ENCODE measurements around the gene HMCES.
A peak's percentile ranks its signal among the peaks of the same experiment; 100 is the strongest.
"Not testable (repeated sequence)": the region's sequence is repeated elsewhere in the genome, so short reads cannot be mapped to it uniquely, and the experiment has no call there.

Gene HMCES

DNA sequence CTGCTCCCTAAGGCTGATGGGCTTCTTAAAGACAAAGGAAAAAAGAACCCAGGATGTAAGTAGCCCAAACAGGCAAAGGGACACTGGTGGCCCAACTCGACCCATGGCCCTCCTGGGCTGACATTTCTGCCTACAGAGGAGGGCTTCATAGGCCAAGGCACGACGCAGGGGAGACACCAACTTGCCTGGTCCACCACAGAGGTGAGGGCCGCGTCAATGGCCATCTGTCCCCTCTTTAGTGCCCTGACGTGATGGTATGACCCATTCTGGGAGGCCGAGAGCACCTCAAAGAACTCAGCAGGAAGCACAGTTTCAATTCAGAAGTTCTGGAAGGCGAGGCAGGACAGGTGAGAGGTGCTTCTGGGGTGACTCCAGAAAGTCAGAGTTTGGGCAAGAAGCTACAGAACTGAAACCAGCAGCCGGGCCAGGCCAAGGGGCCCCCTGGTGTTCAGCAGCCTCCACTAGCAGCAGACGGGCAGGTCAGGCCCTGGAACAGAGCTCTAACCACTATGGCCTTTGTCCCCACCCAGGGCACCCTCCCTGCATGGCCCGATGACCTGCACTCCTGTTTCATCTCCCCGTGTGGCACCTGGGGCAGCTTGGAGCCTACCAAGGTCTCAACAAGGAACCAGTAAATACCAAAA is 45.1 kb downstream of the HMCES start:
- no peak for DNase-seq

DNA sequence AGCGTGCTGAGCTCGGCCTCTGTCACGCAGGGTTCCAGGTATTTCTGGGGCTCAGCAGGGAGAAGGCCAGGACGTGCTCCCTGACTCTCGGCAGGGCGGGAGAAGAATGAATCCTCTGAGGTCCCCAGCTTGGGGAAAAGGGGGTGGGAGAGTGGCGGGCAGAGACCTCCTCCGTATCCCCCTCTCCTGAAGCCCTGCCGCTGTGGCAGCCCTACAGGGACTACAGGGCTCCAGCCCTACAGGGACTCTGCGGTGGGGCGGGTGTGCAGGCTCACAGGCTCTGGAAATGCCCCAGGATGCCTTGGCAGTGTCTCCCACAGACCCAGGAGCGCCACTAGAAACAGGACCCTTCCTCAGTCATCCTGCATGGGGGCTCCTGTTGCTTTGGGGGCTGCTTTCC is 46.2 kb downstream of the HMCES start:
- no peak for DNase-seq

DNA sequence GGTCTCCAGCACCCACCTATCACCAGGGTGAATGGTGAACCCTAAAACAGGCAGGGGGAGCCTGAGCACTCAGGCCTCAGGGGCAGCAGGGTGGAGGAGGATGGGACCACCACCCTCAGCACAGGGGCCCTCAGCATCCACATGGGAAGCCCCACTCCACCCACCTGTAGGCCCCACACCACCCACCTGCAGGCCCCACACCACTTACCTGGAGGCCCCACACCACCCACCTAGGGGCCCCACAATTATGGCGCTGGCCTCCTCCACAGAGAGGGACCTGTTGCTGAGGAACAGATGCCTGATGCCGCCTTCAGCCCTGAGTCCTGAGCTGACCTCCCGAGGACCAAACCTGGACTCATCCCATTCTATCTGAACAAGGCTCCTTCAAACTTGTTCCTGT is 46.7 kb downstream of the HMCES start:
- no peak for DNase-seq

DNA sequence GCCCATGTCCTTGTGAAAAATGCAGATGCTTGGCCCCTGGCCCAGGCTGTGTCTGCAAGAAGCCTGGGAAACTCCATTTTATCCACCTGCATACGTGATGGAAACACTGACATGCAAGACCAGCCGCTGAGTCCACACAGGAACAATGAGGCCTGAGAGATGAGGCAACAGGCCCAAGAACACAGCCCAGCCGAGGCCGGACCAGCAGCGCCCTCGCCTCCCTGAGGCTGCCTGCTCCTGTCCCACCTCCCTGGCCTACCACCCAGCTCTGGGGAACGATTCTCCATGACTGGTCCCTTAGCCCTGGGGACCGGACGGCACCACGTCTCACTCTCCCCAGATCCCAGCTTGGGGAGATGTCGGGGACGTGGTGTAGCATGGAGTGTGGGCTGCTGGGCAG is 47.5 kb downstream of the HMCES start:
- no peak for DNase-seq

DNA sequence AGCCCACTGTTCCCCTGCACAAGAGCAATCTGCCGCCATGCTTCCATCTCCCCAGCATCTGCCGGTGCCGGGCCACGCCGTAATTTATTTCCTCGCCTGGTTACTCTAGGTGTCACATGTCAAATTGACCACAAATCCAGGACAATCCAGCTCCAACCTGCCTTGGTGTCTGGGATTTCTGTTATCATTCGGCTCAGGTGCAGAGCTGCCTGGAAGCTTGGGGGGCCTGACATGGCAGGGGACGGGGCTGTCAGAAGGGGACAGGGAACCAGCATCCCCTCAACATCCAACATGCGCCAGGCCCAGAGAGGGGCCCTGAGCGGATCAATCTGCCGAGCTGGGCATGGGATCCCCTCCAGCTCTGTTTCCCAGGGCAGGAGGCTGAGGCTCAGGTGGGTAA is 47.9 kb downstream of the HMCES start:
- DNase-seq: no peak

DNA sequence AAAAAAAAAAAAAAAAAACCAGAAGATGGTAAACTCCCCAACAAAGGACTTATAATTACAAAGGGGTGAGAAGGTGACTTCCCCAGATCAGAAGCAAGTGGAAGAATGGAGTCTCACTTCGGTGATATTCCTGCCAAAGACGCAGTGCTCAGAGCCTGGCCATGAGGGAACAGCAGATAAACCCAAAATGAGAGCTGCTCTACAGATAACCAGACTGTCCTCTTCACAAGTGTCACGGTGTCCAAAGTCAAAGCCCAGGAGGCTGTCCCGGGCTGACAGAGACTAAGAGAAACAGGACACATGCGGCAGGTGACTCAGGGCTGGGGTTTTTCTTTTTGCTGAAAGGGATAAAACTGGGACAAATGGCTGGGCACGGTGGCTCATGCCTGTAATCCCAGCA is 48.8 kb downstream of the HMCES start:
- DNase-seq: no peak

DNA sequence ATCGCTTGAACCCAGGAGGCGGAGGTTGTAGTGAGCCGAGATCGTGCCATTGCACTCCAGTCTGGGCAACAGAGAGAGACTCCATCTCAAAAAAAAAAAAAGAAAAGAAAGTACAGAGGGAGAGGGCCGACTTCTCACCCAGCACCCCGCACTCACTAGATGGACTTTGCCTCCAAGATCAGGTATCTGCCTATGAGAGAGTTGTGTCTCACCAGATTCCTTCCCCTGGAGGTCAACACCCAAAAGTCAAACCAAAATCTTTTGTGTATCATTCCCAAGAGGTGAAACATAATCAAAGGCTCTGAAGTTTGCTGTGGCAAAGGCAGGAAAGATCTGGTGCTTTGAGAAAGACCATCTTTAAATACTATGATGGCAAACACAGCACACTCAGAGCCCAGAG is 51.2 kb downstream of the HMCES start:
- no peak for DNase-seq

DNA sequence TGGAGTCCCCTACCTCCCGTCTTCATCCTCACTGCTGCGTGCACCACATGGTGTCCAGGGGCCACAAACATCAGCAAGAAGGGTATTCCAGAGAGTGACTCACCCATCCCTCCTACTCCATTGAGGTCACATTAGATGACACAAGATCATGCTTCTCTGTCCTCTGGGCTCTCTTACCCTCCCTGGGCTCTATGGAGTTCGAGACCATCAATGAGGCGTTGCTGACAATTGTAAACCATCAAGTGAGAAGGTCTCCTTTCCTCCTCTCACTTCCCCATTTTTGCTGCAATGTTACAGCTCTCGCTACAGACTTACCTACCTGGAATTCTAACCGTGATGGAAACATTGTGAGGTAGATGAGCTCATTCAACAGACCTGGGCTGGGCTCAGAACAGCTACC is 51.7 kb downstream of the HMCES start:
- DNase-seq: no peak

DNA sequence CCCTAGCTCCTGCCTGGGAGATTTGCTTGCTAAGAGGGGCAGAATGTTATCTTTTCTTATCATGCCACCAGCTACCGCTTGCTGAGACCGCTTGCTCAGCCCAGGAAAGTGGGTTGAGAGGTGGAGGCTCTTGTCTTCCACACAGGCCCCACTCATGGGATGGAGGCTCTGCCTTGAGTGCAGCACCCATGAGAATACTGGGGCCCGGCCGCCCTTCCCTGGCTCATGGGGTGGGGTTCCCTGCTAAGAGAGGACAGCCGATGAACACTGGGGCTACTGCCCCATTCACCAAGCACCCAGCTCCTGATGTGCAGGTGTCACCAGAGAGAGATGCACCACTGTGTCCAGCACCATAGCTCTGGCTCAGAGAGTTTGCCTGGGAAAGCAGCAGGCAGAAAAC is 55.2 kb downstream of the HMCES start:
- DNase-seq: no peak

DNA sequence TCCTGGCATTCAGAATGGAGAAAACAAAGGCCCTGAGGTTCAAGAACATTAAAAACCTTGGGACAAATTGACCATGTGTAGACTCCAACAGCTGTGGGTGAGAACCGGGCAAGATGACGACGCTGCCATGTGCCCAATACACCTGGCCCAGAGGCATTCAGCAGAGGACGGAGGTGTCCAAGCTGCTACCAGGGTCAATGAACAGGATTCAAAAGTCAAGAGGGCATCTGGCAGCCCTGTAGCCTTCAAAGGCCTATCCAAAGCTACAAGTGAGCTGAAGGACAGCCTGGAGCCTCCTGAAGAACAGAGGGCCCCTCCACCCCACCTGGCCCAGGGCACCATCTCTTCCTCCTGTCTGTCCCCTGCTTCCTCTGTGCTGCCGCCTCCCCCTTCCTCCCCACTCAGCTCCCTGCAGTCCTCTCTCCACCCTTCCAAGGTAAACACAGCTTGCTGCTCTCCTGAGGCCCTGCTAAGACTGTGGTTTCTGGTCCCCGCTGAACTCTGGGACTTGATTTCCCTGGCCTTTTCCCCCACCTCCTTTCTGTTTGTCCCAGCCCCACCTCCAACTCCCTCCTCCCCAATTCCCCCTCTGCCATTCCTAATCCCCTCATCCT is 57.5 kb downstream of the HMCES start:
- DNase-seq: peak; percentile 30

DNA sequence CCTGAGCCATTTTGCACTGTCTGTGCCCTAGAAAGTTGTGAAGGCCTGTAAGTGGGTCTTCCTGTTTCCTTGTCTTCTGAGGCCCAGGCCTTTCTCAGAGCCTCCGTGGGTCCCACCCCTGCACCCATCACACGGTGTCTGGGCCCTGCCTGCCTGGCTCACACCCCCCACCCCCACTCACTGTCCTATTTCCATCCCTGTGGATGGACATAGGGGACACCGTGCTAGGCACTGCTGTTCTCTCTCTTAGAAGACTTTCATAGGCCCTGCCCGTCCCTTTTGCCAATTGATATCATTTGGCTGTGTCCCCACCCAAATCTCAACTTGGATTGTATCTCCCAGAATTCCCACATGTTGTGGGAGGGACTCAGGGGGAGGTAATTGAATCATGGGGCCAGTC is 59.0 kb downstream of the HMCES start:
- not testable (repeated sequence) for DNase-seq

DNA sequence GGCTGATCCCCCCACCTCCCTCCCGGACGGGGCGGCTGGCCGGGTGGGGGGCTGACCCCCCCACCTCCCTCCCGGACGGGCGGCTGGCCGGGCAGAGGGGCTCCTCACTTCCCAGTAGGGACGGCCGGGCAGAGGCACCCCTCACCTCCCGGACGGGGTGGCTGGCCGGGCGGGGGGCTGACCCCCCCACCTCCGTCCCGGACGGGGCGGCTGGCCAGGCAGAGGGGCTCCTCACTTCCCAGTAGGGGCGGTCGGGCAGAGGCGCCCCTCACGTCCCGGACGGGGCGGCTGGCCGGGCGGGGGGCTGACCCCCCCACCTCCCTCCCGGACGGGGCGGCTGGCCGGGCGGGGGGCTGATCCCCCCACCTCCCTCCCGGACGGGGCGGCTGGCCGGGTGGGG is 60.5 kb downstream of the HMCES start:
- not testable (repeated sequence) for DNase-seq

DNA sequence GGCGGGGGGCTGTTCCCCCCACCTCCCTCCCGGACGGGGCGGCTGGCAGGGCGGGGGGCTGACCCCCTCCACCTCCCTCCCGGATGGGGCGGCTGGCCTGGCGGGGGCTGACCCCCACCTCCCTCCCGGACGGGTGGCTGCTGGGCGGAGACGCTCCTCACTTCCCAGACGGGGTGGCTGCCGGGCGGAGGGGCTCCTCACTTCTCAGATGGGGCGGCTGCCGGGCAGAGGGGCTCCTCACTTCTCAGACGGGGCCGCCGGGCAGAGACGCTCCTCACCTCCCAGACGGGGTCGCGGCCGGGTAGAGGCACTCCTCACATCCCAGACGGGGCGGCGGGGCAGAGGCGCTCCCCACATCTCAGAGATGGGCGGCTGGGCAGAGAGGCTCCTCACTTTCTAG is 61.2 kb downstream of the HMCES start:
- DNase-seq: not testable (repeated sequence)

DNA sequence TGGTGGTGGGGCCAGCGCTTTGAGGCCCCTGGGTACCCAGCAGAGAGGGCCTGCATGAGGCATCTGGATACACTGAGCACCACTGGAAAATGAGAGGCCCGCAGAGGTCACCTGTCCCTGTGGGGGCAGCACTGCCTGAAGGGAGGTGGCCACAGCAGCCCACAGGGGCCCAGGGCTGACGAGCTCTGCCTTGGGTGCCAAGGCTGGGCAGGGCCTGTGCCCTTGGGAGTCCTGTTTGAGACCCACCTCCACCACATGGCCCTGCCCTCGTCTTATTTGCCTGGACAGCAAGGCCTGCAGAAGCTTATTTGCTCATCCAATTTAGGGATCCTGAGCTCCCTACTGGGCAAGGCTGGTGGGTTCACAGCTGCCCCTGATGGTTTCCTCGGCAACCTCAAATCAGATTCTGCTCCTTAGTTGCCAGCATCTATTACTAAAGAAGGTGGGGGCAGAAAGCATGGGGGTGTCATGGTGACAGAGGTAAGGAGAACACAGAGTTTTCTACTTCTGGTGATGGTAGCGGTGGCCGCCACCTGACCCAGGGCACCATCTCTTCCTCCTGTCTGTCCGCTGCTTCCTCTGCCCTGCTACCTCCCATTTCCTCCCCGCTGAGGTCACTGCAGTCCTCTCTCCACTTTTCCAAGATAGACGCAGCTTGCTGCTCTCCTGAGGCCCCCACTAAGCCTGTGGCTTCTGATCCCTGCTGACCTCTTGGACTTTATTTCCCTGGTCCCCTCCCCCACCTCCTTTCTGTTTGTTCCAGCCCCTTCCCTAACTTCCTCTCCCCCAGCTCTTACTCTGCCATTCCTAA is 62.9 kb downstream of the HMCES start:
- no peak for DNase-seq

DNA sequence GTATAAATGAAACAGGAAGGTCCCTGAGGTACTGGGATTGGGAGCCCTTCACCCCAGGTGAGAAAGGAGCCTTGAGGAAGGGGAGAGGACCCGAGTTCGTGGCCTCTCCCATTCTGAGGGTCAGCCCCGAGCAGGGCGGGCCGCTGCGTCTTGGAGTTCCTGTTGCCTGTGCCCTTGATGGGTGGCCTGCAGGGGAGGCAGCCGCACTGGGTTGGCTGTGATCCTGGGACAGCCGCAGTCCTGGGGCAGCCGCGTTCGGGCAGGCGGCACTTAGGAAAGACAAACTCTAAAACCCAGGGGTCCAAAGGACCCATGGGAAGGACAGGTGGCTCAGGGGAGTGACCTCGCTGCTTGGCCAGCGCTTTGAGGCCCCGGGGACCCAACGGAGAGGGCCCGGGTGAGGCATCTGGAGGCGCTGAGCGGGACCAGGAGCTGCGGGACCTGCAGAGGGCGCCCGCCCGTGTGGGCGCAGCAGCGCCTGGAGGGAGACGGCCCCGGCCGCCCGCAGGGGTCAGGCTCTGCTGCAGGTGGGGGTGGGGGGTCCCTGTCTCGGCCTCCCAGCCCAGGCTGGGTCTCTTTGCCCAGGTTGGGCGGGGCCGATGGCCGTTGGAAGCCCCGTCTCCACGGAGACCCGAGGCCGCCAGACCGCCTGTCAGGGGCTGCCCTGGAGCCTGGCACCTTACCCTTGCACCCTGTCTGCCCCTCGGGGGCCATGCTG is 65.1 kb downstream of the HMCES start:
- no peak for DNase-seq

DNA sequence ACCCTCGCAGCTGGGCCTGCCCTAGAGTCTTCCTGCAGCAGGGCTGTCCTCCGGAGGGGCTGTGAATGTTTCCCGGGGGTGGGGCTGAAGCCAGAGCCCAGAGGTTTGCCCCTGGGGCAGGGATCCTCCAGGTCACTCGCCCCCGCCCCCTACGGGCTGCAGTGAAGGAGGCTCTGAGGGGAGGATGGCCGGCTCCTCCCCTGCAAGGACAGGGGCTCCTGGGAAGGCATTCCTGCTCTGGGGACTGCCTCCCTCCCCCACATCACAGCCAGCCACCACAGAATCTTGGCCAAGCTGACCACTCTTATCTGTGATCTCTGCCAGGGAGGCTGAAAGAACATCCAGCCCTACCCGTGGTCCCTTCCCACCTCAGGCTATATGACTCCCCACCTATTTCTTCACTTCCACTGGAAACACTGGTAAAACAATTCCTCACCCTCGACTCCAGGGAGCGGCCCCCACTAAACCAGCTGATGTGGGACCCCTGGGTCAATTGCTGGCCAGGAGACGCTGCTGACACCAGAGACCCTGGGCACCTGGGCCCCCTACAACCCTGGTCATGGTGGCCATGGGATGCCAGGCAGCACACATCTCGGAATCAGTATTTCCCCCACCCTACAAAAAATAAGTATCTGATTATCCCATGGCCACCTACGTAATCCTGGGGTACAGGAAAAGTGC is 66.0 kb downstream of the HMCES start:
- DNase-seq: no peak

DNA sequence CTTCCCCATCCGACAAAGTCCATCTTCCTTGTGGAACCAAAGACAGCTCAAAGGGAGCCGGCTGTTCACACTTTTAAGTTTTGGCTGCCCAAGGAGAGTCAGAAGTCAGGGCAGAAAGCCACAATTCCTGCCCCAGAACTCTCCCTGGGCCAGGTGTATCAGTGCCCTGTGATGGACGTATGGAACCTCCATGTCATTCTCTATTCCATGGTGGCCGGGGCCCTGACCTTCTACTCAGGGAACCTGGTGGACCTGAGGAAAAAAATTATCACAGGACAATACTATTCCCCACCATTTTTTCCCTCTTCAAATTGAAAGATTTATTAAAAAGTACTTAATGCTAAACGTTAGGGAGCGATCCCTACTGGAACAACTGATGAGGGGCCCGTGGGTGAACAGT is 66.6 kb downstream of the HMCES start:
- no peak for DNase-seq

DNA sequence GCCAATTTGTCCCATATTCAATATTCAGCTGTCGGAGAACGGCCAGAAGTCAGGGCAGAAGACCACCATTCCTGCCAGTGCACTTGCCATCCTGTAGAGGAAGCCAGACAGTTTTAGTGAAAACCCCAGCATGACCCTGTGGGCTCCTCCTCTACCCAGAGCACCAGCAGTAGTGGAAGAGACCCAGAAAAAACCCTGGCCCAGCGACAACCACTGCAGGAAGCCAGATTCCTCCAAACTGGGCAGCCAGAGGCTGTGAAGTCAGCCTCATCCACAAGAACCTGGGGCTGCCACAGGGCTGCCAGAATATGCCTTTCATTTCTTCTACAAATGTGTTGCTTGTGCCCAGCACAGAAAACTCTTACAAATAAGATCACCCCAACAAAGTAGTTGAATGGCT is 67.3 kb downstream of the HMCES start:
- DNase-seq: no peak

DNA sequence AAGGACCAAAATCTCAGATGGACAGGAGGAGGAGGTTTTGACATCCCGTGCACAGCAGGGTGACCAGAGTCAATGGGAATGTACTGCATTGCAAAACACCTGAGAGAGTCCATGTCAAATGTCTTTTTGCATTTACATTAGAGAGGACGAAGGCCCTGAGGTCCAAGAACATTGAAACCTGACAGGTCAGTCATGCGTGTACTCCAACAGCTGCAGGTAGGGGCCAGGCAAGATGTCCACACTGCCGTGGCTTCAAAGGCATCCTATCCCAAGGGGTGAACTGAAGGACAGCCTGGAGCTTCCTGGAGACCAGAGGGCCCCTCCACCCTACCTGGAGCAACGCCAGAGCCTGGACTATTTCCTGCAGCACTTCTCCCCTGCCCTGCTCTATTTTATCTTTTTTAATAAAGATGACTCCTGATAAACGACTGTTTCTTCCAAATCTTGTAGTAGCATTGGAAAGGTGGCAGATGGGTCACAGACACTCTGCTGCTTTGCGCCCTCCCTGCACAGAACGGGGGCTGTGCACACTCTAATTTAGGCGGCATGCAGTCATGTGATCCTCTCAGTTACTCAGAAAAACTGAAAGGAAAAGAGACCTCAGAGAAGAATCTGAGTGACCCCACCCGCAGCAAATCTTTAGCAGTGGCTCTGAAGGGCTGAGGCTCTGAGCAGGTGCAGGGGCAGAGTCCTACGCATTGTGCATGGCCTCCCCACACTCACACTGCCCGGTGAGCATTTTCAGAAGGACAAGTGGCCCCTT is 68.2 kb downstream of the HMCES start:
- no peak for DNase-seq

DNA sequence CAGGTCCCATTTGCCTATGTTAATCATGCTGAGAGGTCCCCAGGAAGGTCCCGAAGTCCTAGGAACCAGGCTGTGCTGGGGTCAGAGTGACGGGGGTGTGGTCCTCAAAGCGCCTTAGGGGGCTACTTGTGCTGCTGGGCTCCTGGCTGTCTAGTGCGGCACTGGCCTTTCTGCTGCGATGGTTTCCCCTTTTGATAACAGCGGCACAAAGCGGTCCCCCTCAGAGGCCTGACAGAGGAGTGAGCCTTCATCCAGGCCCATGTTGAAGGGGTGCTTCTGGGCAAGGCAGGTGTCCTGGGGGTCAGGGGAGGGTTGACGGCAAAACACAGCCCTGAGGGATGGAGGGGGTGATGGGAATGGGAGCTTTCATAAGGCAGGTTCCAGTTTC is 68.8 kb downstream of the HMCES start:
- no peak for DNase-seq

DNA sequence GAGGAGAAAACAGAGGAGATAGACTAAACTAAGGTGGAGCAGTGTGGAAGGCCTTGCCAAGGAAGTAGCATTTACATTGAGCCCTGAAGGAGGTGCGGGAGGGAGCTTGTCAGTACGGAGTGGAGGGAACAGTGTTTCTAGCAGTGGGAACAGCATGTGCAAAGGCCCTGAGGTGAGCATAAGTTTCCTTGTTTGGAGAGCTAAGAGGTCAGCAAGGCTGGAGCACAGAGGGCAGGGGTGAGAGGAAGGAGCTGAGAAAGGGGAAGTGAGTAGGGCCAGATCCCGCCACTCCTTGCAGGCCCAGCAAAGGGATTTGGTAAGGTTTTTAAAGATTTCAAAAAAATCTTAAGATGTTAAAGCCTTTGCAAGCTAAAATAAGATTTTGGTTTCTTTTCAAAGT is 70.1 kb downstream of the HMCES start:
- no peak for DNase-seq

DNA sequence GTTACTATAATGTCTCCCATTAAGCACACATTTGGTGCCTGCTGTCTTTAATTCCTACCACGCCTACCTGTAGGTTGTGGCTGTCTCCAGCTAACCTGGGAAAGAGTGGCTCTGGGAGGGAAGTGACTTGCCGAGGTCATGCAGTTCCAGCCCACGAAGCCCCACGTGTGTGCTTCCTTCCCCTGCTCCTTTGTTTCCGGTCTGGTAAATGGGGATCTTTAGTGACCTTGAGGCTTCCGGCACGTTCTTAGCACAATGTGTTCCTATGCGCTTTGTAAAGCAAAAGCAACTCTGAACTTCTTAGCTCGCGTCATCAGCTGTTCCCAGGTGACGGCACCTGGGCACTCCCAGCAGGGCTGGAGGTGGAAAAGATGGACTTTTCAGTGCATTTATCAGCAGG is 70.5 kb downstream of the HMCES start:
- DNase-seq: not testable (repeated sequence)

Data from SHP77 treated with DMSO at 0.1 percent for 48 hours (cell line).